Measurements from ENCODE around the gene HELLS. TPM values are rescaled to one million over a fixed set of nuclear protein-coding genes. Genes with fewer than 3 reads are reported as not detected.

Gene HELLS
- total and polyA plus RNA-seq, 2 donors (not counting 3 experiments of a cell fraction or from before 2014, with no cell fraction given) = 24.7 to 85.5 TPM

DNA sequence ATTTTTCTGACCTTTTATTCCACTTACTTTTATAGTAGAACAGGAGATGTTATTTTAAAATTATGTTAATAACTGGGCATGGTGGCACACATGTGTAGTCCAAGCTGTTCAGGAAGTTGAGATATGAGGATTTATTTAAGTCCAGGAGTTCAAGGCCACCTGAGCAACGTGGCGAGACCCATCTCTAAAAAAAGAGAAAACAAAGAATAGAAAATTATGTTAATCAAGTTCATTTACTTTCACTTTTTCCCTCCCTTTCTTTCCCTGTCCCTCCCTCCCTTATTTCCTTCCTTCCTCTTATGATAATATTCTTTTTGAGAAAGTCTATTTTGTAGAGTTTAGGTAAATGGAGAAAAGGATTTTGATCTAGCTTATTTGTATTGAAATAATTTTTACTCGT is 48.9 kb upstream of the HELLS start:
- CTCF ChIA-PET = no interaction called here
- H3K36me3 ChIP-seq (ENCODE audit: control insufficient read depth in 2 of 2, extremely low read depth in 1 of 2, insufficient read depth in 2 of 2, low read length in 2 of 2) = no peaks in the 10 kb centered on the region
- no peak overlapping the region for H3K9ac ChIP-seq (replicated peaks; ENCODE audit: extremely low read depth, insufficient read depth, low read length)
- H3K27me3 ChIP-seq (ENCODE audit: control insufficient read depth in 2 of 2, insufficient read depth in 2 of 2, low read length in 2 of 2) = no peaks in the 10 kb centered on the region
- no peaks in the 10 kb centered on the region for H3K79me2 ChIP-seq (ENCODE audit: control insufficient read depth, insufficient read depth, low read length)
- H3K27ac ChIP-seq (ENCODE audit: insufficient read depth, low read depth, low read length) = no peak overlapping the region
- DNase-seq (ENCODE audit: low read depth, low spot score) (peak; percentile 5), FAIRE-seq (no peak)
- POLR2A ChIA-PET = no interaction called here
- peaks cover 3% of the 10 kb centered on the region for H3K4me1 ChIP-seq (ENCODE audit: control insufficient read depth, extremely low read depth, insufficient read depth, low read length)
- TF ChIP-seq, protein P1, sequence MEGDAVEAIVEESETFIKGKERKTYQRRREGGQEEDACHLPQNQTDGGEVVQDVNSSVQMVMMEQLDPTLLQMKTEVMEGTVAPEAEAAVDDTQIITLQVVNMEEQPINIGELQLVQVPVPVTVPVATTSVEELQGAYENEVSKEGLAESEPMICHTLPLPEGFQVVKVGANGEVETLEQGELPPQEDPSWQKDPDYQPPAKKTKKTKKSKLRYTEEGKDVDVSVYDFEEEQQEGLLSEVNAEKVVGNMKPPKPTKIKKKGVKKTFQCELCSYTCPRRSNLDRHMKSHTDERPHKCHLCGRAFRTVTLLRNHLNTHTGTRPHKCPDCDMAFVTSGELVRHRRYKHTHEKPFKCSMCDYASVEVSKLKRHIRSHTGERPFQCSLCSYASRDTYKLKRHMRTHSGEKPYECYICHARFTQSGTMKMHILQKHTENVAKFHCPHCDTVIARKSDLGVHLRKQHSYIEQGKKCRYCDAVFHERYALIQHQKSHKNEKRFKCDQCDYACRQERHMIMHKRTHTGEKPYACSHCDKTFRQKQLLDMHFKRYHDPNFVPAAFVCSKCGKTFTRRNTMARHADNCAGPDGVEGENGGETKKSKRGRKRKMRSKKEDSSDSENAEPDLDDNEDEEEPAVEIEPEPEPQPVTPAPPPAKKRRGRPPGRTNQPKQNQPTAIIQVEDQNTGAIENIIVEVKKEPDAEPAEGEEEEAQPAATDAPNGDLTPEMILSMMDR (IDR thresholded peaks at IDR 0.05; ENCODE audit: extremely low read depth in 1 of 2, insufficient read depth in 1 of 2, low read depth in 1 of 2, low read length in 2 of 2) = no peak
- TF ChIP-seq POLR2A (IDR thresholded peaks at IDR 0.05; ENCODE audit: low read depth, low read length) (no peak), POLR2AphosphoS5 (IDR thresholded peaks at IDR 0.05; ENCODE audit: insufficient read depth, low read depth, low read length) (no peak), MYC (IDR thresholded peaks at IDR 0.05; ENCODE audit: low read depth, low read length) (no peak), FOS (IDR thresholded peaks at IDR 0.05; ENCODE audit: borderline replicate concordance, insufficient read depth, low read length) (no peak), GATA2 (IDR thresholded peaks at IDR 0.05; ENCODE audit: insufficient read depth, insufficient read length, low read depth, low read length) (no peak), JUN (IDR thresholded peaks at IDR 0.05; ENCODE audit: borderline replicate concordance, insufficient read depth, insufficient read length, low read depth) (no peak), EZH2 (IDR thresholded peaks at IDR 0.05; ENCODE audit: borderline replicate concordance, low read depth, low read length, severe bottlenecking) (no peak)
- TF ChIP-seq, protein P2, sequence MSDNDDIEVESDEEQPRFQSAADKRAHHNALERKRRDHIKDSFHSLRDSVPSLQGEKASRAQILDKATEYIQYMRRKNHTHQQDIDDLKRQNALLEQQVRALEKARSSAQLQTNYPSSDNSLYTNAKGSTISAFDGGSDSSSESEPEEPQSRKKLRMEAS (IDR thresholded peaks at IDR 0.05; ENCODE audit: insufficient read depth, insufficient read length) = no peak
- no peak overlapping the region for H3K4me3 ChIP-seq (replicated peaks in 1 of 3; ENCODE audit: insufficient read depth in 1 of 3, low read depth in 1 of 3, low read length in 3 of 3)
- H4K20me1 ChIP-seq (replicated peaks; ENCODE audit: control insufficient read depth, extremely low read depth, insufficient read depth, low read length) = no peaks in the 10 kb centered on the region
- BruUV-seq (replicated peaks) = no TSS peak
- dilution Hi-C loops (cut with MboI; ENCODE audit: extremely low pct_ligation_motif_present, low sequenced_read_pairs) = no loop called here
- H2AFZ ChIP-seq (ENCODE audit: low read depth, low read length) = no peak overlapping the region
- H3K9me1 ChIP-seq (replicated peaks; ENCODE audit: control insufficient read depth, extremely low read depth, insufficient read depth, low read length) = no peaks in the 10 kb centered on the region
- peak overlapping the region; percentile 16 for H3K4me2 ChIP-seq (ENCODE audit: insufficient read depth, low read length)
- no peaks in the 10 kb centered on the region for H3K9me3 ChIP-seq (replicated peaks; ENCODE audit: control insufficient read depth, insufficient read depth, low read length)
- intact Hi-C loops (cut with micrococcal nuclease) = no loop called here

Measured in endothelial cell of umbilical vein (primary cell).